ENCODE measurements around the gene PALS2.

Gene PALS2

DNA sequence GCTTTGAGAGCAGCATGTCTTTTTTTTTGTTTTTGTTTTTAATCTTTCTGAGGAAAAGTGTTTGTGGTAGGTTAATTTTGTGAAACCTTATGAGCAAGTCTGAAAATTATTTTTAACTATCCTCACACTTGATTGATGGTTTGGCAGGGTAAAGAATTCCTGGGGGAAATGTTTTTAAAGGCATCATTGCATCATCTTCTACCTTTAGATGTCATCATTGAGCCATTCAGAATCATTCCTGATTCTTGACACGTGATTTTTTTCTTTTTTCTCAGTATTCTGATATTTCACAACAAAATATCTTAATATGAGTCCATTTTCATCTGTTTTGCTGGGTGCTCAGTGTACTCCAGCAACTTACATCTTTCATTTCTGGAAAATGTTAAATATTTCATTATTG lies 28.3 kb downstream of the PALS2 start:
- H3K4me2 ChIP-seq: peak overlapping the region in 6 of 11 experiments; percentile 5 to 54 (median 14); a peak in 8 of 22 replicates
- no peak overlapping the region for H3K27ac ChIP-seq
- H3K9me3 ChIP-seq (replicated peaks in 1 of 11): peaks cover 21 to 43% (median 36%) of the 10 kb centered on the region in 11 experiments
- H3K36me3 ChIP-seq: peaks cover 0 to 22% (median 16%) of the 10 kb centered on the region in 11 experiments; a peak in 16 of 22 replicates
- peaks cover 0 to 16% (median 0%) of the 10 kb centered on the region in 11 experiments; a peak in 4 of 22 replicates for H4K20me1 ChIP-seq
- TF ChIP-seq Cebpa-rat (IDR thresholded peaks at IDR 0.05): no peak
- no peak overlapping the region for H3K4me3 ChIP-seq
- H3K27me3 ChIP-seq: no peaks in the 10 kb centered on the region
- H3K9ac ChIP-seq: no peak overlapping the region
- peaks cover 0 to 17% (median 10%) of the 10 kb centered on the region in 10 experiments; a peak in 10 of 20 replicates for H3K4me1 ChIP-seq

- Histone ChIP-seq H3K9me3 (replicated peaks in 1 of 11) (peaks cover 21 to 43% (median 36%) of the 10 kb centered on the region in 11 experiments), H3K4me1 (peaks cover 0 to 17% (median 10%) of the 10 kb centered on the region in 10 experiments; a peak in 10 of 20 replicates), H3K4me2 (no peak overlapping the region), H3K27ac (no peak overlapping the region), H3K36me3 (peaks cover 0 to 22% (median 16%) of the 10 kb centered on the region in 11 experiments; a peak in 16 of 22 replicates), H3K27me3 (no peaks in the 10 kb centered on the region), H3K9ac (no peak overlapping the region), H3K4me3 (no peak overlapping the region; a peak in 1 of 20 replicates), H4K20me1 (peaks cover 0 to 10% (median 0%) of the 10 kb centered on the region in 11 experiments; a peak in 3 of 22 replicates)
- no peak for TF ChIP-seq Cebpa-rat (IDR thresholded peaks at IDR 0.05)
These were observed 29.7 kb downstream of the PALS2 start for GRCh38 chr7:24602860-24603456.

DNA sequence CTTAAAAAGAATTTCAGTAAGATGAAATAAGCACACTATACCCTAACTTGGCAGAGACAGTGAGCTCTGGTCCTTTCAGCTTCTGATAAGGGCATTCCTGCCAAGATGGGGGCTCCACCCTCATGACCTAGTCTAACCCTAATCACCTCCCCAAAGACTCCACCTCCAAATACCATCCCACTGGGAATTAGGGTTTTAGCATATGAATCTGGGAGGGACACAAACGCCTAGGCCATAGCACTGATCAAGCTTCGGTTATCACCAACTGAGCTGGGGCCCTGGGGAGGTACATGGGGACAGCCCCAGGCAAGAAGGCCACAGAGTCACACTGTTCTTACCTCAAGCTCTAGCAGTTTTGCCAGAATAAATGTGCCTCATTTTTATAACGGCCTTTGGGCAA lies 31.4 kb downstream of the PALS2 start:
- TF ChIP-seq Cebpa-rat (IDR thresholded peaks at IDR 0.05): no peak
- peaks cover 0 to 19% (median 0%) of the 10 kb centered on the region in 11 experiments; a peak in 2 of 22 replicates for H4K20me1 ChIP-seq
- no peak overlapping the region for H3K9ac ChIP-seq
- H3K4me2 ChIP-seq: no peak overlapping the region
- no peaks in the 10 kb centered on the region for H3K27me3 ChIP-seq
- H3K9me3 ChIP-seq (replicated peaks in 1 of 11): peaks cover 19 to 39% (median 28%) of the 10 kb centered on the region in 11 experiments
- no peak overlapping the region for H3K27ac ChIP-seq
- peaks cover 0 to 28% (median 19%) of the 10 kb centered on the region in 10 experiments; a peak in 16 of 20 replicates for H3K4me1 ChIP-seq
- peaks cover 0 to 22% (median 16%) of the 10 kb centered on the region in 11 experiments; a peak in 16 of 22 replicates for H3K36me3 ChIP-seq
- no peak overlapping the region for H3K4me3 ChIP-seq

DNA sequence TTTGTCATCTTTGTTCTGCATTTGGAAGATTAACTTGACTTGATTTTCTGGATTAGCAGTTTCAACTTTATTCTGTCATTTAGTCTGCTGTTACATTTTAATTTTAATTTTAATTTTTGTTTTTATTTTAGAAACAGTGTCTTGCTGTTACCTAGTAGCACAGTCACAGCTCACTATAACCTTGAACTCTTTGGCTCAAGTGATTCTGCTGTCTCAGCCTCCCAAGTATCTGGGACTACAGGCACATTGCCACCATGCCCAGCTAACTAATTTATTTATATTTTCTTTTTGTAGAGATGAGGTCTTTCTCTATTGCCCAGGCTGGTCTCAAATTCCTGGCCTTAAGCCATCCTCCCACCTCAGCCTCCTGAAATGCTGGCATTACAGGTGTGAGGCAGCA lies 35.3 kb downstream of the PALS2 start:
- TF ChIP-seq Cebpa-rat (IDR thresholded peaks at IDR 0.05): no peak
- Histone ChIP-seq H3K9ac (no peak overlapping the region), H3K27ac (no peak overlapping the region), H3K4me2 (peak overlapping the region in 2 of 11 experiments; percentile 14 to 27; a peak in 1 of 22 replicates), H3K4me3 (no peak overlapping the region), H3K36me3 (peaks cover 0 to 8% (median 2%) of the 10 kb centered on the region in 11 experiments; a peak in 8 of 22 replicates), H3K4me1 (peaks cover 0 to 12% (median 10%) of the 10 kb centered on the region in 10 experiments; a peak in 13 of 20 replicates), H3K9me3 (replicated peaks in 1 of 11) (peaks cover 2 to 16% (median 7%) of the 10 kb centered on the region in 11 experiments; a peak in 21 of 22 replicates), H4K20me1 (peaks cover 0 to 28% (median 0%) of the 10 kb centered on the region in 11 experiments; a peak in 2 of 22 replicates), H3K27me3 (no peaks in the 10 kb centered on the region)

DNA sequence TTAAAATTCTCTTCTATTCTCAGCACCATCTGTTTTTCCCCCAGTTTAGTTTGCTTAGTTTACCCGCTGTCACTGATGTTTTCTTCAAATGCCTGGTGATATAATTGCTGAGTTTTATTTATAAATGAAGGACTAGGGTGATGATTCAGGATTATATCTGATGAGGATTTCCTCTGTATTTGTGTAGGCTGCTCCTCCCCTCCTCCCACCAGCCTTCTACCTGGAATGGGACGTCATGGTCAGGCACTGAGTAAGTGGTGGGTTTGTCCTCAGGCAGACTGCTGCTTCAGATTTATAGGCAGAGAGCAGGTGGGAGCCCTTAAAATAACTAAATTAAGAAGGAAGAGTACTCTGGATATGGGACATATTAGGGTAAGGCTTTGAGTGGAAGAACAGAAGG lies 35.8 kb downstream of the PALS2 start:
- H3K4me1 ChIP-seq: peaks cover 0 to 12% (median 10%) of the 10 kb centered on the region in 10 experiments; a peak in 13 of 20 replicates
- no peak overlapping the region for H3K9ac ChIP-seq
- H3K9me3 ChIP-seq (replicated peaks in 1 of 11): peaks cover 6 to 19% (median 9%) of the 10 kb centered on the region in 11 experiments; a peak in 21 of 22 replicates
- no peak for TF ChIP-seq Cebpa-rat (IDR thresholded peaks at IDR 0.05)
- peaks cover 0 to 28% (median 0%) of the 10 kb centered on the region in 11 experiments; a peak in 2 of 22 replicates for H4K20me1 ChIP-seq
- no peak overlapping the region for H3K27ac ChIP-seq
- H3K27me3 ChIP-seq: no peaks in the 10 kb centered on the region
- peak overlapping the region in 8 of 11 experiments; percentile 11 to 38 (median 22); a peak in 11 of 22 replicates for H3K4me2 ChIP-seq
- H3K36me3 ChIP-seq: peaks cover 0 to 8% (median 0%) of the 10 kb centered on the region in 11 experiments; a peak in 6 of 22 replicates
- H3K4me3 ChIP-seq: no peak overlapping the region

GRCh38 chr7:24609570-24609969 lies 36.3 kb downstream of the PALS2 start:
- H3K27ac ChIP-seq: no peak overlapping the region
- H3K27me3 ChIP-seq: no peaks in the 10 kb centered on the region
- H3K4me2 ChIP-seq: peak overlapping the region in 7 of 11 experiments; percentile 11 to 38 (median 18); a peak in 9 of 22 replicates

GRCh38 chr7:24611130-24611529 lies 37.9 kb downstream of the PALS2 start:
- Histone ChIP-seq H3K9me3 (replicated peaks in 1 of 11) (peaks cover 15 to 40% (median 28%) of the 10 kb centered on the region in 11 experiments), H3K9ac (no peak overlapping the region), H3K4me2 (no peak overlapping the region), H3K36me3 (peaks cover 0 to 16% (median 5%) of the 10 kb centered on the region in 11 experiments; a peak in 8 of 22 replicates), H3K4me3 (no peak overlapping the region), H3K27me3 (no peaks in the 10 kb centered on the region), H4K20me1 (peaks cover 0 to 20% (median 0%) of the 10 kb centered on the region in 11 experiments; a peak in 2 of 22 replicates), H3K27ac (no peak overlapping the region), H3K4me1 (peaks cover 0 to 12% (median 10%) of the 10 kb centered on the region in 10 experiments; a peak in 13 of 20 replicates)
- no peak; a peak in 1 of 22 replicates for TF ChIP-seq Cebpa-rat (IDR thresholded peaks at IDR 0.05)

More at GRCh38 chr7:24609570-24609969, 36.3 kb downstream of the PALS2 start:
- peaks cover 0 to 14% (median 3%) of the 10 kb centered on the region in 11 experiments; a peak in 7 of 22 replicates for H3K36me3 ChIP-seq
- H3K9ac ChIP-seq: no peak overlapping the region
- H3K4me1 ChIP-seq: peaks cover 0 to 12% (median 10%) of the 10 kb centered on the region in 10 experiments; a peak in 13 of 20 replicates
- no peak overlapping the region for H3K4me3 ChIP-seq
- peaks cover 6 to 24% (median 14%) of the 10 kb centered on the region in 11 experiments for H3K9me3 ChIP-seq (replicated peaks in 1 of 11)
- no peak for TF ChIP-seq Cebpa-rat (IDR thresholded peaks at IDR 0.05)
- H4K20me1 ChIP-seq: peaks cover 0 to 26% (median 0%) of the 10 kb centered on the region in 11 experiments; a peak in 2 of 22 replicates

DNA sequence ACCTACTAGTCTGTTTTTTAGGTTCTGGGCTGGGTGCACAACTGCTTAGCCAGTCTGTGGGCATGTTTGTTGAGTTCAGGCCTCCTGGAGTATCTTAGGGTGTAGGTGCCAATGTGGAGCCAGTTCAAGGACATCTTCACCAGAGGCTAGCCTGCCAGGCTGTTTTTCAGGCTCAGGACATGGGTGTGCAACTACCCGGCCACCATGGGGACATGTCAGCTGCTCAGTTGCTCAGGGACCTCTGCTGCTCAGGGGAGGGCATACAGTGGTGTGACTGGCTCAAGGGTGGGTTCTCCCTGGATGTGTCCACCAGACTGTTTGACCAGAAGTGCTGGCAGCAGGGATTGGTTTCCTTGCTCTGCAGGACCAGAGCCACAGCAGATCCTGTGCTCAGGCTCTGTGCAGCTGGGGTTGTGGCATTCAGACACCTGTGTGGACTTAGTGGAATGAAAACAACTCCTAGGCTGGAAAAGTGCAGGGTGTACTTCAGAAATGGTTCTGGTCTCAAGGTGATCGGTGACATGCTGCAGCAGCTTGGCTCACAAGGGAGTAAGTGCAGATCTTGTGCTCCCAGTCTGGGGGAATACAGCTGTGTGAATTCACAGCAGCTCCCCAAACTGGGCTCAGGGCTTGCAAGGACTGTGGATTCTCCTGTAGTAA lies 44.8 kb downstream of the PALS2 start:
- Histone ChIP-seq H3K4me3 (no peak overlapping the region), H3K9ac (no peak overlapping the region), H4K20me1 (peaks cover 0 to 14% (median 0%) of the 10 kb centered on the region in 11 experiments; a peak in 3 of 22 replicates), H3K27me3 (no peaks in the 10 kb centered on the region), H3K27ac (no peak overlapping the region), H3K4me1 (peaks cover 0 to 4% (median 0%) of the 10 kb centered on the region in 10 experiments; a peak in 1 of 20 replicates), H3K9me3 (replicated peaks in 1 of 11) (peaks cover 48 to 77% (median 61%) of the 10 kb centered on the region in 11 experiments), H3K4me2 (no peak overlapping the region), H3K36me3 (peaks cover 0 to 35% (median 15%) of the 10 kb centered on the region in 11 experiments; a peak in 14 of 22 replicates)
- TF ChIP-seq Cebpa-rat (IDR thresholded peaks at IDR 0.05): no peak

All from BLaER1 treated with 17β-estradiol and CSF1 and Interleukin-3, amounts not matched to agents 10 nM and 100 nM (cell line).